GM18508 (cell line): ENCODE measurements around the gene KSR2.

ENCODE experiments used
- ATAC-seq: cut with Tn5 transposase; IDR thresholded peaks from one replicate; pipeline ENCODE4 v1.9.1; 2021; ENCODE audit warnings: moderate number of reproducible peaks; ENCODE audit not compliant: insufficient read depth, unreplicated experiment

The KSR2 gene

GRCh38 chr12:117968151-117968789 is 520 bp downstream of the KSR2 start:
- ATAC-seq = no peak

GRCh38 chr12:117967512-117967911 is 1.3 kb downstream of the KSR2 start:
- no peak for ATAC-seq

- ATAC-seq = no peak
Measured at GRCh38 chr12:117967043-117967442, 1.7 kb downstream of the KSR2 start.

- no peak for ATAC-seq
Measured at GRCh38 chr12:117966511-117966910, 2.3 kb downstream of the KSR2 start.

- ATAC-seq = no peak
Measured at GRCh38 chr12:117963836-117964235, 5.0 kb downstream of the KSR2 start.

- ATAC-seq = no peak
Measured at GRCh38 chr12:117936722-117937484, 31.9 kb downstream of the KSR2 start.

- ATAC-seq = no peak
Measured at GRCh38 chr12:117933545-117933944, 35.2 kb downstream of the KSR2 start.

- ATAC-seq = no peak
Measured at GRCh38 chr12:117926391-117926899, 42.3 kb downstream of the KSR2 start.

GRCh38 chr12:117921929-117922777 is 46.6 kb downstream of the KSR2 start:
- no peak for ATAC-seq

GRCh38 chr12:117919479-117919878 is 49.3 kb downstream of the KSR2 start:
- no peak for ATAC-seq

- no peak for ATAC-seq
Measured at GRCh38 chr12:117914686-117915085, 54.1 kb downstream of the KSR2 start.

- ATAC-seq = no peak
Measured at GRCh38 chr12:117912756-117913155, 56.0 kb downstream of the KSR2 start.

- ATAC-seq = no peak
Measured at GRCh38 chr12:117908411-117908810, 60.4 kb downstream of the KSR2 start.

- ATAC-seq = no peak
Measured at GRCh38 chr12:117907108-117907689, 61.6 kb downstream of the KSR2 start.

GRCh38 chr12:117904051-117904450 is 64.7 kb downstream of the KSR2 start:
- no peak for ATAC-seq

- ATAC-seq = no peak
Measured at GRCh38 chr12:117903110-117903840, 65.5 kb downstream of the KSR2 start.

GRCh38 chr12:117901631-117902030 is 67.2 kb downstream of the KSR2 start:
- no peak for ATAC-seq

GRCh38 chr12:117900561-117900960 is 68.2 kb downstream of the KSR2 start:
- ATAC-seq = no peak

GRCh38 chr12:117897372-117898161 is 71.2 kb downstream of the KSR2 start:
- ATAC-seq = no peak
